Measurements from ENCODE around the gene GATAD2A. TPM values are rescaled to one million over a fixed set of nuclear protein-coding genes. Genes with fewer than 3 reads are reported as not detected.

Gene GATAD2A
- total RNA-seq, 1 experiment from 2014 or later: 189 TPM

DNA sequence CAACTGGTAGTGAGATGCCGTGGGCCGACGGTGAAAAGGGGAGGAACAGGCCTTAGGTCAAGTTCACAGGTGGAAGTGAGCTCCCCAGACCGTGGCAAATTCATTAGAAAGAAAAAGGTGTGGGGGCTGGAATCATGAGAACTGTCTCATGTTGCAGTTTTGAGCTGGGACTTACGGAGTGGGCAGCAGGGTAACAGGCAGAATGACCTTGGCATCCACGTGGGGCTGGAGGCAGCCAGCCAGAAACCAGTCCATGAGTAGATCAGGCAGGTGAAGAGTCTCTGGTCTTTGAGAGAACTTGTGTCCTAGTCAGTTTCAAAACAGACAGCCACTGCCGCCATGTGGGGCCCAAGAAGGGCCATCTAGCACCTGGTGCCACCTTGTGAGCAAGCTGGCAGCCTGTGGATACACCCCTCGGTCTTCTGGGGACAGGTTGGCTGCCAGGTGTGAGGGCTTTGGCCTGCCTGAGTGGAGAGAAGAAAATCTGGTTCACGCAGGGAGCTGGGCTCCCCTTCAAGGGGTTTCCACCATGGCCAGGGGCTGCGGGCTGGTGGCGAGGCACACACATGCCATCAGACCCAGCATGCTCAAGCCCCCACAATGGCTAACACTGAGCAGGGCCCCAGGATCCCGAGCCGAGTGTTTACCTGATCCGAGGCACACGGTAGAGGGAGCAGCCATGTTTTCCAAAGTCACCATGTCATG is 86.0 kb downstream of the GATAD2A start:
- H3K27ac ChIP-seq (ENCODE audit: insufficient read length, low read depth, low read length): no peak overlapping the region
- H3K4ac ChIP-seq (ENCODE audit: low read depth, low read length): no peak overlapping the region
- Mint-ChIP-seq H3K4me3 (no peak overlapping the region; a peak in 1 of 5 replicates), H3K9me3 (no peaks in the 10 kb centered on the region), H3K27me3 (ENCODE audit: low read depth) (no peaks in the 10 kb centered on the region), H3K36me3 (ENCODE audit: insufficient read depth in 1 of 3, low read depth in 3 of 3) (peaks cover 28 to 57% (median 49%) of the 10 kb centered on the region in 3 experiments; a peak in 6 of 7 replicates), H3K27ac (no peak overlapping the region; a peak in 1 of 7 replicates), H3K4me1 (peaks cover 37 to 43% of the 10 kb centered on the region in 2 experiments)
- no peak overlapping the region for H3K56ac ChIP-seq (ENCODE audit: insufficient read length, low read depth, low read length)
- H2BK20ac ChIP-seq (ENCODE audit: low read depth, low read length, poor library complexity, severe bottlenecking): no peak overlapping the region
- no peak overlapping the region for H2AK5ac ChIP-seq (ENCODE audit: insufficient read length, low read length)
- no peak overlapping the region for H3K4me2 ChIP-seq (ENCODE audit: insufficient read depth, insufficient read length, low read length)
- H3K23ac ChIP-seq (ENCODE audit: insufficient read length, low read depth, low read length): no peak overlapping the region
- no peak overlapping the region for H4K8ac ChIP-seq (replicated peaks; ENCODE audit: insufficient read length, low read depth, low read length)
- H2BK5ac ChIP-seq (ENCODE audit: insufficient read length, low read length): no peak overlapping the region
- TF ChIP-seq, protein P1, sequence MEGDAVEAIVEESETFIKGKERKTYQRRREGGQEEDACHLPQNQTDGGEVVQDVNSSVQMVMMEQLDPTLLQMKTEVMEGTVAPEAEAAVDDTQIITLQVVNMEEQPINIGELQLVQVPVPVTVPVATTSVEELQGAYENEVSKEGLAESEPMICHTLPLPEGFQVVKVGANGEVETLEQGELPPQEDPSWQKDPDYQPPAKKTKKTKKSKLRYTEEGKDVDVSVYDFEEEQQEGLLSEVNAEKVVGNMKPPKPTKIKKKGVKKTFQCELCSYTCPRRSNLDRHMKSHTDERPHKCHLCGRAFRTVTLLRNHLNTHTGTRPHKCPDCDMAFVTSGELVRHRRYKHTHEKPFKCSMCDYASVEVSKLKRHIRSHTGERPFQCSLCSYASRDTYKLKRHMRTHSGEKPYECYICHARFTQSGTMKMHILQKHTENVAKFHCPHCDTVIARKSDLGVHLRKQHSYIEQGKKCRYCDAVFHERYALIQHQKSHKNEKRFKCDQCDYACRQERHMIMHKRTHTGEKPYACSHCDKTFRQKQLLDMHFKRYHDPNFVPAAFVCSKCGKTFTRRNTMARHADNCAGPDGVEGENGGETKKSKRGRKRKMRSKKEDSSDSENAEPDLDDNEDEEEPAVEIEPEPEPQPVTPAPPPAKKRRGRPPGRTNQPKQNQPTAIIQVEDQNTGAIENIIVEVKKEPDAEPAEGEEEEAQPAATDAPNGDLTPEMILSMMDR (conservative IDR thresholded peaks at IDR 0.05): no peak
- no peak overlapping the region for H4K5ac ChIP-seq (ENCODE audit: insufficient read length, low read depth, low read length)
- no peak overlapping the region for H2AFZ ChIP-seq (ENCODE audit: low read length)
- H2BK120ac ChIP-seq (ENCODE audit: low read depth, low read length, poor library complexity, severe bottlenecking): no peak overlapping the region
- no peaks in the 10 kb centered on the region for H3K79me1 ChIP-seq (ENCODE audit: insufficient read depth, low read depth, low read length, poor library complexity, severe bottlenecking)
- H4K20me1 ChIP-seq (ENCODE audit: control insufficient read depth, insufficient read depth, insufficient read length): no peaks in the 10 kb centered on the region
- WGBS (ENCODE audit: extremely low coverage, insufficient read length, low lambda C conversion rate): no CpG with 5 or more reads among the region's 15 CpGs
- no peak overlapping the region for H3K9ac ChIP-seq (ENCODE audit: extremely low read depth, insufficient read length, low read length)
- no peak overlapping the region for H3K14ac ChIP-seq (ENCODE audit: insufficient read depth, low read length)
- H3K23me2 ChIP-seq (ENCODE audit: insufficient read length, low read depth, low read length, poor library complexity, severe bottlenecking): no peaks in the 10 kb centered on the region
- H3K9me3 ChIP-seq (ENCODE audit: control insufficient read depth, low read depth, low read length): no peaks in the 10 kb centered on the region
- no peak overlapping the region for H3K18ac ChIP-seq (ENCODE audit: insufficient read length, low read depth, low read length)
- H3K27me3 ChIP-seq (ENCODE audit: insufficient read depth, low read length): no peaks in the 10 kb centered on the region
- H4K91ac ChIP-seq (ENCODE audit: insufficient read length, low read depth, low read length): no peak overlapping the region
- no peak overlapping the region for H3T11ph ChIP-seq (ENCODE audit: low read length)
- H2BK12ac ChIP-seq (ENCODE audit: insufficient read length, low read depth, low read length): no peak overlapping the region
- DNase-seq: no peak
- H2BK15ac ChIP-seq (ENCODE audit: low read depth, low read length): no peak overlapping the region
- peaks cover 9% of the 10 kb centered on the region; the same call in 1 of the 2 replicates for H3K4me1 ChIP-seq (ENCODE audit: insufficient read depth, low read length)
- H3K79me2 ChIP-seq (ENCODE audit: insufficient read depth, low read length): peaks cover 4% of the 10 kb centered on the region; the same call in 1 of the 2 replicates
